HG03457 (cell line): ENCODE results near the gene NFATC1.
"Not testable (repeated sequence)": the region's sequence is repeated elsewhere in the genome, so short reads cannot be mapped to it uniquely, and the experiment has no call there.

ENCODE experiments used
- ATAC-seq: cut with Tn5 transposase; IDR thresholded peaks from one replicate; pipeline ENCODE4 v1.9.1; 2021; ENCODE audit warnings: moderate number of reproducible peaks; ENCODE audit not compliant: unreplicated experiment

The NFATC1 gene

GRCh38 chr18:79374408-79375171 lies 21.1 kb upstream of the NFATC1 start:
- peak; percentile 90 for ATAC-seq

- no peak for ATAC-seq
Observed at GRCh38 chr18:79375441-79376154, 20.1 kb upstream of the NFATC1 start.

GRCh38 chr18:79376661-79377060 lies 19.1 kb upstream of the NFATC1 start:
- not testable (repeated sequence) for ATAC-seq

GRCh38 chr18:79377187-79377891 lies 18.4 kb upstream of the NFATC1 start:
- no peak for ATAC-seq

- ATAC-seq = peak; percentile 59
Observed at GRCh38 chr18:79378536-79379250, 17.0 kb upstream of the NFATC1 start.

GRCh38 chr18:79379251-79379905 lies 16.4 kb upstream of the NFATC1 start:
- ATAC-seq = no peak

GRCh38 chr18:79379931-79380815 lies 15.6 kb upstream of the NFATC1 start:
- ATAC-seq = no peak

- ATAC-seq = no peak
Observed at GRCh38 chr18:79380816-79381806, 14.6 kb upstream of the NFATC1 start.

- no peak for ATAC-seq
Observed at GRCh38 chr18:79381811-79382311, 13.9 kb upstream of the NFATC1 start.

- ATAC-seq = no peak
Observed at GRCh38 chr18:79382681-79383387, 12.9 kb upstream of the NFATC1 start.

GRCh38 chr18:79383388-79384056 lies 12.2 kb upstream of the NFATC1 start:
- ATAC-seq = no peak

GRCh38 chr18:79384151-79384807 lies 11.5 kb upstream of the NFATC1 start:
- no peak for ATAC-seq

- no peak for ATAC-seq
Observed at GRCh38 chr18:79384834-79385233, 10.9 kb upstream of the NFATC1 start.

GRCh38 chr18:79385326-79385707 lies 10.4 kb upstream of the NFATC1 start:
- no peak for ATAC-seq

- no peak for ATAC-seq
Observed at GRCh38 chr18:79385708-79386341, 9.9 kb upstream of the NFATC1 start.

GRCh38 chr18:79386547-79386946 lies 9.2 kb upstream of the NFATC1 start:
- no peak for ATAC-seq
